Sigmoid colon (tissue), 7 donors: ENCODE results near the gene SLC19A1. TPM values are rescaled to one million over a fixed set of nuclear protein-coding genes. Genes with fewer than 3 reads are reported as not detected.
"Not testable (repeated sequence)": the region's sequence is repeated elsewhere in the genome, so short reads cannot be mapped to it uniquely, and the experiment has no call there.

Experiments used
- DNase-seq: peaks from one replicate; pipeline ENCODE4 v3.0.0-alpha.2; 2019
- H3K27ac ChIP-seq, 4 donors: fragments of 200-600 bp; sonication (generic); one replicate each; pipeline ENCODE4 v1.5.1; 2016 to 2019; ENCODE audit warnings: mild to moderate bottlenecking in 1 of 4
- H3K27me3 ChIP-seq, 3 donors: fragments of 200-600 bp; sonication (generic); one replicate each; pipeline ENCODE4 v1.5.1; 2019; ENCODE audit warnings: mild to moderate bottlenecking in 1 of 3
- H3K36me3 ChIP-seq, 4 donors: fragments of 200-600 bp; sonication (generic); one replicate each; pipeline ENCODE4 v1.5.1; 2016 to 2019
- H3K4me1 ChIP-seq, 4 donors: fragments of 200-600 bp; sonication (generic); one replicate each; pipeline ENCODE4 v1.5.1; 2017 to 2019
- H3K4me3 ChIP-seq, 4 donors: fragments of 200-600 bp; sonication (generic); one replicate each; pipeline ENCODE4 v1.5.1; 2017 to 2019; ENCODE audit warnings: mild to moderate bottlenecking in 2 of 4, moderate library complexity in 1 of 4
- H3K9me3 ChIP-seq, 4 donors: fragments of 200-600 bp in 3 of 4; sonication (generic) in 3 of 4; one replicate each; pipeline versions ENCODE4 v1.5.1 to v1.6.1; 2013 to 2019
- EP300 ChIP-seq, 4 donors: sonication (generic); formaldehyde crosslinking; IDR thresholded peaks; one replicate each; pipeline ENCODE4 v1.6.1; 2017; ENCODE audit warnings: antibody characterized with exemption in 4 of 4
- POLR2A ChIP-seq, 2 donors: fragments of 450-650 bp; IDR thresholded peaks; one replicate each; pipeline ENCODE4 v1.6.1; 2016; ENCODE audit warnings: antibody characterized with exemption in 2 of 2, mild to moderate bottlenecking in 2 of 2, moderate library complexity in 2 of 2
- POLR2AphosphoS5 ChIP-seq, 4 donors: sonication (generic); formaldehyde crosslinking; IDR thresholded peaks; one replicate each; pipeline ENCODE4 v1.6.1; 2017; ENCODE audit warnings: antibody characterized with exemption in 4 of 4
- WGBS, 2 donors: extraction: QIAGEN DNeasy Blood & Tissue Kit; methylation state at CpG; one replicate each; pipeline ENCODE4 v1.1.7; 2013; 5-methylcytosine and 5-hydroxymethylcytosine counted together
- intact Hi-C: fragments of 100-400 bp; cut with DNase I; formaldehyde crosslinking; loops from one replicate; pipeline ENCODE4 v1.15.1; 2023
- polyA plus RNA-seq, 3 donors: library from polyadenylated mRNA; stranded (reverse); fragments of 200-250 nt; gene quantifications; one replicate each; pipeline ENCODE4 v1.2.3, GENCODE V29; 2013
- total RNA-seq, 4 donors: library from RNA; depleted of rRNA; stranded (reverse); fragments of >200 nt; gene quantifications; one replicate each; pipeline ENCODE4 v1.1.0, GENCODE V29; 2016
- TF ChIP-seq, protein P1 (sequence below), 4 experiments: fragments of 450-650 bp in 3 of 4; fragments of 200-600 bp in 1 of 4; IDR thresholded peaks; one replicate each; pipeline ENCODE4 v1.5.1; 2016 to 2019; ENCODE audit warnings: antibody characterized with exemption in 4 of 4, mild to moderate bottlenecking in 3 of 4, moderate library complexity in 2 of 4
- donor health status: healthy with polysubstance abuse.
- donor health status: Bipolar disorder and iron deficiency.
- donor health status: healthy.

The SLC19A1 gene
- total and polyA plus RNA-seq, 7 donors = 1.8 to 10.7 (median 2.5) TPM

DNA sequence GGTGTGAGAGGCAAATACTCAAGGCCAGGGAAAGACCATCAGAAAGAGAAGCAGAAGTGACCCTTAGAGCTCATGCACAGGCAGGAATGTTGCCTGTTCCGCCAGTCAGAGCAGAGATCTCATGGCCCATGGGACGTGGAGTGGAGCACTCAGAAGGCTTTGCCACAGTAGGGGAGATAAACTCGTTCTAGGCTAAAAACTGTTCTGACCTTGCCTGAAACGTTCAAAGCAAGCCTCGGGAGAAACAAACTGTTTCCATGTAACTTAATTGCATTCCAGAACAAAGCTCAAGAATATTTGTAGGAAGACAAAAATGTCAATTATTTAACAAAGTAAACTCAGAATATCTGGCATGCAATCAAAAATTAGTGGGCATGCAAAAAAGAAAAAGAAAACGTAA lies 20.7 kb upstream of the SLC19A1 start:
- Histone ChIP-seq H3K36me3 (no peaks in the 10 kb centered on the region), H3K27me3 (no peaks in the 10 kb centered on the region), H3K27ac (peak overlapping the region in 2 of 4 donors; percentile 3 to 66), H3K4me3 (no peak overlapping the region), H3K4me1 (peaks cover 0 to 14% (median 8%) of the 10 kb centered on the region in 4 donors), H3K9me3 (no peaks in the 10 kb centered on the region)
- intact Hi-C loops = no loop called here
- WGBS, 2 donors = 55 to 67% methylated on average over 6 of the region's 6 CpGs
- no peak for DNase-seq
- TF ChIP-seq POLR2A (IDR thresholded peaks at IDR 0.05) = no peak

DNA sequence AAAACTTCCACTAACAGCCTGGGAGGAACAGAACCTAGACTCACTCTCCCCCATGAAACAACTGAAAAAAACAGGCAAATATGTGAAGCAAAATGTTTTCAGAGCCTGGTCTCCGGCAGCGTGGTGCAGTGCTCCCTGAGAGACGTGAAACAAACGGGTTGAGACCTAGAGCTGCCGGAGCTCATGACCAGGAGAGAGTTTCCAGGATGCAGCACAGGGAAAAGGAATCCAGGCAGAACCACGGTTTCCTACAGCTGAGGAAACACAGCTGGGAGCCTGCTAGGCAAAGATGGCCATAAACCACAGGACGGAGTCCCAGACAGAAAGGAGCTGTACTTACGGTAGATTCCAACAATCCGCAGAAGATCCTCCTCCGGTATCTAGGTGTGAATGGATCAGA lies 20.2 kb upstream of the SLC19A1 start:
- no peak overlapping the region for H3K4me3 ChIP-seq
- DNase-seq = peak; percentile 61
- H3K27me3 ChIP-seq = no peaks in the 10 kb centered on the region
- peaks cover 0 to 10% (median 4%) of the 10 kb centered on the region in 4 donors for H3K4me1 ChIP-seq
- intact Hi-C loops = no loop called here
- no peaks in the 10 kb centered on the region for H3K36me3 ChIP-seq
- no peaks in the 10 kb centered on the region for H3K9me3 ChIP-seq
- peak overlapping the region in 2 of 4 donors; percentile 3 to 66 for H3K27ac ChIP-seq
- 52 to 60% methylated on average over 10 of the region's 10 CpGs for WGBS, 2 donors
- TF ChIP-seq POLR2AphosphoS5 (IDR thresholded peaks at IDR 0.05) = peak in 1 of 4 donors; percentile 15
- TF ChIP-seq EP300 (IDR thresholded peaks at IDR 0.05) = no peak
- TF ChIP-seq, protein P1, sequence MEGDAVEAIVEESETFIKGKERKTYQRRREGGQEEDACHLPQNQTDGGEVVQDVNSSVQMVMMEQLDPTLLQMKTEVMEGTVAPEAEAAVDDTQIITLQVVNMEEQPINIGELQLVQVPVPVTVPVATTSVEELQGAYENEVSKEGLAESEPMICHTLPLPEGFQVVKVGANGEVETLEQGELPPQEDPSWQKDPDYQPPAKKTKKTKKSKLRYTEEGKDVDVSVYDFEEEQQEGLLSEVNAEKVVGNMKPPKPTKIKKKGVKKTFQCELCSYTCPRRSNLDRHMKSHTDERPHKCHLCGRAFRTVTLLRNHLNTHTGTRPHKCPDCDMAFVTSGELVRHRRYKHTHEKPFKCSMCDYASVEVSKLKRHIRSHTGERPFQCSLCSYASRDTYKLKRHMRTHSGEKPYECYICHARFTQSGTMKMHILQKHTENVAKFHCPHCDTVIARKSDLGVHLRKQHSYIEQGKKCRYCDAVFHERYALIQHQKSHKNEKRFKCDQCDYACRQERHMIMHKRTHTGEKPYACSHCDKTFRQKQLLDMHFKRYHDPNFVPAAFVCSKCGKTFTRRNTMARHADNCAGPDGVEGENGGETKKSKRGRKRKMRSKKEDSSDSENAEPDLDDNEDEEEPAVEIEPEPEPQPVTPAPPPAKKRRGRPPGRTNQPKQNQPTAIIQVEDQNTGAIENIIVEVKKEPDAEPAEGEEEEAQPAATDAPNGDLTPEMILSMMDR (IDR thresholded peaks at IDR 0.05) = no peak
- TF ChIP-seq POLR2A (IDR thresholded peaks at IDR 0.05) = no peak

DNA sequence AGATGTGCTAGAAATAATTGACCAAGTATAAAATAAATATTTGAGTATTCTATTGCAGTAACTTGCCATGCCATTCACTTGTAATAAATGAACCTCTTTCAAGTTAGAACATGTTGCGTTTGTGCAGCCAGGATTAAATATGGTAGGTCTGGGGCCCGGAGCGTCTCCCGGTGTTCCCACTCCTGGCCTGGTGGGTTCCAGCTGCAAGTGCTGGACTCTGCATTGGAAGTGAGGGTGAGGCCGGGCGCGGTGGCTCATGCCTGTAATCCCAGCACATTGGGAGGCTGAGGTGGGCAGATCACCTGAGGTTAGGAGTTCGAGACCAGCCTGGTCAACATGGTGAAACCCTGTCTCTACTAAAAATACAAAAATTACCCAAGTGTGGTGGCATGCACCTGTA lies 19.0 kb upstream of the SLC19A1 start:
- peaks cover 0 to 13% (median 7%) of the 10 kb centered on the region in 4 donors for H3K4me1 ChIP-seq
- H3K36me3 ChIP-seq, H3K27me3 ChIP-seq, intact Hi-C loops, H3K4me3 ChIP-seq, H3K27ac ChIP-seq, H3K9me3 ChIP-seq: not testable (repeated sequence)
- DNase-seq = peak; percentile 59
- 84 to 90% methylated on average over 8 of the region's 8 CpGs for WGBS, 2 donors

DNA sequence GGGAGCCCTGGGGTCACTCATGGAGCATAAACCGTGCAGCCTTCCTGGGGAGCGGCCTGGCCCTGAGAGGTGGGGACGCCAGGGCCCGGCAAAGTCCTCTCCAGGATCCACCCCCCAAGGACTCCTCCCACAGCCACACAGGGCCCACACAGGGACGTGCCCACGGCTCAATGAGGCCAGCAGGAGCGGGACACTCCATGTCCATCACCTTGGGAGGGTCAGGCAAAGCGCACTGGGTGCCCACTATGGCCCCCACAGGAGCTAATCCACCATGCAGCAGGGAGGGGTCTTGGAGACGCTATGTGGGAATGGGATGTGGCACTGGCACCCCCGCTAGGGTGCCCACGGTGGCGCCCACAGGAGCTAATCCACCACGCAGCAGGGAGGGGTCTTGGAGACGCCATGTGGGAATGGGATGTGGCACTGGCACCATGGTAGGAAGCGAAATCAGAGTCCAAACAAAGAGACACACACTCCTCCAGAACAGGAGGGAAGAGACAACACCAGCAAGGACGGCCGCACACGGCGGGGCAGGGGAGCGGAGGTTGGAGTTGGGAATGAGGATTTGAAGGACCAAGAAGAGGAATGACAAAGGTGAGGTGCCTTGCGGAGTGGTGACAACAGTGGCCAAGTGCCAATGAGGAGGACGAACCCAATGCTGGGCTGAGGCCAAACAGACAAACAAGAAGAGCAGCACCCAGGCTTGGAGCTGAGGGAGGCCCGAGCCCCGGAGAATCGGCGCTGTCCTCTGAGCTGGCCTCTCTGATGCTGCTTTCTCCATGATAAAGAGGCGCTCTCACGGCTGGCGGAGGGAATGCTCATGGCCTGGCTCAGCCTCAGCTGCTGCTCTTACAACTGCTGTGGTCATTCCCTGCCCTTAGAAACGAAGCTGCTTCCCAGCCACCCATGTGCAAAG lies 18.1 kb upstream of the SLC19A1 start:
- intact Hi-C loops = no loop called here
- WGBS, 2 donors = 78 to 86% methylated on average over 30 of the region's 30 CpGs
- peaks cover 0 to 19% (median 13%) of the 10 kb centered on the region in 4 donors for H3K4me1 ChIP-seq
- DNase-seq = peak; percentile 43
- no peak overlapping the region for H3K4me3 ChIP-seq
- no peaks in the 10 kb centered on the region for H3K27me3 ChIP-seq
- TF ChIP-seq POLR2A (IDR thresholded peaks at IDR 0.05) (no peak), POLR2AphosphoS5 (IDR thresholded peaks at IDR 0.05) (no peak), EP300 (IDR thresholded peaks at IDR 0.05) (no peak)
- TF ChIP-seq, protein P1 (IDR thresholded peaks at IDR 0.05) = no peak
- H3K36me3 ChIP-seq = no peaks in the 10 kb centered on the region
- no peaks in the 10 kb centered on the region for H3K9me3 ChIP-seq
- H3K27ac ChIP-seq = no peak overlapping the region

GRCh38 chr21:45559216-45560105 lies 17.2 kb upstream of the SLC19A1 start:
- peak; percentile 57 for DNase-seq
- WGBS, 2 donors = 83% methylated on average over 29 of the region's 29 CpGs
- Histone ChIP-seq H3K4me1 (peaks cover 0 to 20% (median 14%) of the 10 kb centered on the region in 4 donors), H3K27me3 (no peaks in the 10 kb centered on the region), H3K27ac (no peak overlapping the region), H3K4me3 (no peak overlapping the region), H3K36me3 (no peaks in the 10 kb centered on the region), H3K9me3 (no peaks in the 10 kb centered on the region)
- intact Hi-C loops = loop anchor here (5.0 kb wide), 2 partner anchors 83 to 363 kb away; partner anchors contain the start of gene PCBP3
- TF ChIP-seq POLR2AphosphoS5 (IDR thresholded peaks at IDR 0.05) (no peak), POLR2A (IDR thresholded peaks at IDR 0.05) (no peak), EP300 (IDR thresholded peaks at IDR 0.05) (no peak)
- TF ChIP-seq, protein P1 (IDR thresholded peaks at IDR 0.05) = no peak
